Dedifferentiated amniotic fluid mesenchymal stem cell (primary cell): ENCODE results near the gene ASIC5.
"Not testable (repeated sequence)": the region's sequence is repeated elsewhere in the genome, so short reads cannot be mapped to it uniquely, and the experiment has no call there.

Experiments used
- DNase-seq: peaks from one replicate; pipeline ENCODE4 v3.0.0-alpha.2; 2016; ENCODE audit errors: extremely low spot score

ASIC5 gene, protein sequence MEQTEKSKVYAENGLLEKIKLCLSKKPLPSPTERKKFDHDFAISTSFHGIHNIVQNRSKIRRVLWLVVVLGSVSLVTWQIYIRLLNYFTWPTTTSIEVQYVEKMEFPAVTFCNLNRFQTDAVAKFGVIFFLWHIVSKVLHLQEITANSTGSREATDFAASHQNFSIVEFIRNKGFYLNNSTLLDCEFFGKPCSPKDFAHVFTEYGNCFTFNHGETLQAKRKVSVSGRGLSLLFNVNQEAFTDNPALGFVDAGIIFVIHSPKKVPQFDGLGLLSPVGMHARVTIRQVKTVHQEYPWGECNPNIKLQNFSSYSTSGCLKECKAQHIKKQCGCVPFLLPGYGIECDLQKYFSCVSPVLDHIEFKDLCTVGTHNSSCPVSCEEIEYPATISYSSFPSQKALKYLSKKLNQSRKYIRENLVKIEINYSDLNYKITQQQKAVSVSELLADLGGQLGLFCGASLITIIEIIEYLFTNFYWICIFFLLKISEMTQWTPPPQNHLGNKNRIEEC

GRCh38 chr4:155866177-155866576, at the start of gene ASIC5:
Gene ASIC5 (minus strand): TSS chr4:155866277. CDS start chr4:155866226, 51 bp downstream.
- DNase-seq, result no peak

GRCh38 chr4:155914782-155915181, 48.7 kb upstream of the ASIC5 start:
- DNase-seq, result no peak

DNA sequence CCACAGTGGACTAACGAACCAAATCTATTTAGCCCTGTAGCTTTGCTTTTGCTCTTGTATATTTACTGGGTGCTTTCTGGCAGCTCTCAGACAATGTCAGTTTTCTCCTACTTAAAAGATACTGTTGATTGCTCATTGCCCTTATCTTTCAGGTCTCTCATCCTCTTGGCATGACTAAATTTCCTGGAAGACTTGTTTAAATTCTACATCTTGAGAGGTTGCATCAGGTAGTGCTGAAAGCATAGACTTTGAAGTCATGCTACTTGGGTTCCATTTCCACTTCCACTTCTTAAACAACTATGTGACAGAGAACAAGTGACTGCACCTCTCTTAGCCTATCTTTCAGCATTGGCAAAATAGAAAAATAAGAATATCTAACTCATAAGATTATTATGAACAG, 45.8 kb upstream of the ASIC5 start:
- no peak for DNase-seq

DNA sequence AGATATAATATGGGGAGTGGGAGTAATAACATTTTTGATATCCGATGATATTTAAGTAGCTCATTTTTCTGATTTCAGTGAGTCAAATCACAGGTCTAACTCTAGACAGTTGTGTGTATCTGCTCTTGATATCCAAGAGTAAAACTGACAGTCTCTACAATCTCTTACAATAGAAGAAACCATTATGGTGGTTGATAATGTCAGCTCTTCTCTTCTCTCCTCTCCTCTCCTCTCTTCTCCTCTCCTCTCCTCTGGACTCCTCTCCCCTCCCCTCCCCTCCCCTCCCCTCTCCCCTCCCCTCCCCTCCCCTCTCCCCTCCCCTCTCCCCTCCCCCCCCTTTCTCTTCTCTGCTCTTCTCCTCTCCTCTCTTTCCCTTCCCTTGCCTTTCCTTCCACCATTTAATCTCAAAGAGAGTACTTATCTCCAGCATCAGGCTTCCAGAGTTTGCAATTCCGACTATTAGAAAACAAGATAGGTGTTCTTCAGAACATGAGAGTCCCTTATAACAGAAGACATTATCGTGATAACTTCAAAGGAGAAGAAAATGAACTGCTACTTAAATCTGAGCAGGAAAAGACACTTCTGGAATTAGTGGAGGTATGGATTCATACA, 43.6 kb upstream of the ASIC5 start:
- no peak for DNase-seq

DNA sequence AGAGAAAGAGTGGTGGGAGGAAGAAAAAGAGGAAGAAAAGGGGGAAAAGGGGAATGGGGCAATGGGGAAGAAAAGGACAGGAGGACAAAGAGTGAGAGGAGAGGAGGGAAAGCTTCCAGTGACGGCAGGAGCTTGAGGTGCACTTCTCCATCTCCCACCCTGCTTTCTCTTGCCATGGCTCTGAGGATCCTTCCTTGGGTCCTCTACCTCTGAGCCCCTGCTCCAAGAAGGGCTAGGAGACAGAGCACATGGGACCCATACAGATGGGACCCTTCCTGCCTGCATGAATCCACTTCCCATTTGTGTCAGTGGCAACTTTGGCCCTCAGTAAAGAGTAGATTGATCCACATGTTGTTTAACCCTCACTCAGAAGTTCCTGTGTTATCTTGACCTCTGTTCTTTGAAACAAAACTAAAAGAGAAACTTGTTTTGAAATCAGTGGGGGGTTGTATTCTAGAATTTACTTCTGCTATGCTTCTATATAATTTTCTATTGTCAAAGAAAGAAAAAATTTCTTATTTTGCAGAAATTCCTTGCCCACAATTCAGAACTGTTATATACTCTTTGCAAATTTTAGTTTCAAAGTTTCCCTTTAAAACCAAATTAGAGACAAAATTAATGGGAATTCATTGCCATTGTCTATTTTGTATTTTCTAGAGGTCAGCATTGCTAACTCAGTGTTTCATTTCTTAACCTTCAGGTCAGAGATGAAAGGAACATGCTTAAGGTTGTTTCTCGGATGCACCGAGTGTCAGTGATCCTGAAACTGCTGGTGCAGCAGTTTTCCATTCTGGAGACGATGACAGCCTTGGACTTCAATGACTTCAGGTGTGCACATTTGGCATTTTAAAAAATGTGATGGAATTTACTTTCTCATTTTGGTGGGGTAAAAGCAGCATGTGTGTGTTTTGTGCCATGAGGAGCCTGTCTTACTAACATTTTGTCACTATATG, 42.4 kb upstream of the ASIC5 start:
- DNase-seq, result no peak

GRCh38 chr4:155907556-155907955, 41.5 kb upstream of the ASIC5 start:
- DNase-seq, result no peak

GRCh38 chr4:155906554-155907247, 40.6 kb upstream of the ASIC5 start:
- DNase-seq, result peak; percentile 99

GRCh38 chr4:155904331-155904730, 38.3 kb upstream of the ASIC5 start:
- DNase-seq, result no peak

DNA sequence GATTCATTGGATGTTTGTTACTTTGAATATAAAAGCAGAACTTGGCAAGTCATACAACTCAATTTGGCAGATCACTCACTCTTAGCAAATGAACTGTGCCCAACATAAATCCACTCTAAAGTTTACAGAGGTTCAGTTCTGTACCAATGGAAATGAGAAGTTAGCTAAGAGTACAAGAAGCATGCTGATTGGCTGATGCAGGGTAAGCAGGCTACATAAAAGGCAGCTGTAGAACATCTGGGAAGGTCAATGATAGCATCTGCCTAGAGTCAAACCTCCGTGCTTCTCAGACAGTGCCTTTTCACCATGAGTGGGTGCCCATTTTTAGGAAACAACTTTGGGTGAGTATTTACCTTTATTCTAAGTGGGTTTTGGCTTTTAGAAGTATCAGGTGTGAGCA, 37.4 kb upstream of the ASIC5 start, which contains the start of gene TDO2:
Gene TDO2, plus strand, starts transcription at position 244 of the 400 bp plus-strand sequence. Its CDS starts 63 bp downstream, at position 307.
- no peak for DNase-seq

DNA sequence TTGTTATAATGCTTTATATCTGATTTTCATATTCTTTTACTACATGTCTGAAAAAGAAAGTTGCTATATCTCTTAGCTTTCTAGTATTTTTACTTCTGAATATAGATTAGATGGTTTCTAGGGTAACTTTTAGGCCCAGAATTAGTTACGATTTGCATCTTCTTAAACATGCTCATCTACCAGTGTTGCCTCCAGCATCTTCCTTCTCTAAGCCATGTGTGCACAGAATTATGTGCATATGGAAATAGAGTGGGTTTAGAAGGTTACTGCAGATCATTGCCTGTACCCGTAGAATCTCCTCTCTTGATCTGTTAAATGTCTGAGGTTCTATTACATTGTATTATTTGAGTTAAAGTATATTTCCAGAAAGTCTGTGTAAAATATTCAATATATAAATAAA, 34.9 kb upstream of the ASIC5 start:
- DNase-seq, result no peak

DNA sequence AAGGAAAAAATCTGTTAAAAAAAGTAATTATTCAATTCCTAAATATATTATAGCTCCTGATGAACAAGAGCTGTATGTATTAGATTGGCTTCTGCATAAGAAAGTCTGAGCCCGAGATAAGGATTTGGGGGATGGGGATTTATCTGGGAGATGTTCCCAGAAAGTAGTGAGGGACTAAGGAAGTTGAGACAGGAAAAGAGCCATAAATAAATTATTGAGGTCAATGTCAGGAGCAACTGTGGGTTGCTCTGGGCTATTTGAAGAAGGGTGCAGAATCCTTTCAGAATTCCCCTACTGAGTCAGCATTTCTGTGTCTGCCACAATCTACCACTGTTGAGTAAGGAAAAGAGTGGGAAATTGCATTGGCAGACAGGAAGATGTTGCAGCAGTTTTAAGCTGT, 34.3 kb upstream of the ASIC5 start:
- DNase-seq, result no peak

DNA sequence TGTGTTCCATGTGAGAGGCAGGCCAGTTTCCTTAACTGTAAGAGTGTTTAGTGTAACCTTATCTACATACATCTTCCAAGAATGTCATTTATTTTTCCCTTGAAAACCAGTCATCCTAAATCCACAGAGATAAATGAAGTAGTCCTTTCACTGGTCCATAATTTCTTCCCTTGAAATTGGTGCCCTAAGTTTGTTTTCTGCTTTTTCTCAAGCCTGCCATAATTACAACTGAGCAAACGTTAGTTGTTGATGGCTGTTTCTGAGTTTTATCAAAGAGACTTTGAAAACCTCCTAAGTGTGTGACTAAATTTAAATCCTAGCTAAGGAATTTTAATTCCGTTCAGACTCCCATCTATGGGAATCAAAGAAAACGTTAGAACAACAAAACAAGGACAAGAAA, 33.8 kb upstream of the ASIC5 start:
- DNase-seq, result no peak

DNA sequence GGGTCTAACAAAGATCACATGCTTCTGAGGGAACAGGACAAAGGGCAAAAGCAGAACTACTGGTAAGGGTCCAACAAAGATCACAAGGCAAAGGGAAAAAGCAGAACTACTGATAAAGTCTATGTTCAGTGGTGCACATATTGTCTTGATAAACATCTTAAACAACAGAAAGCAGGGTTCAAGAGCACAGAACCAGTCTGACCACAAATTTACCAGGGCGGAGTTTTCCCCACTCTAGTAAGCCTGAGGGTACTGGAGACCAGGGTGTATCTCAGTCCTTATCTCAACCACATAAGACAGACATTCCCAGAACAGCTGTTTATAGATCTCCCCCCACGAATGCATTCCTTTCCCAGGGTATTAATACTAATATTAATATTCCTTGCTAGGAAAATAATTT, 32.3 kb upstream of the ASIC5 start:
- DNase-seq, result not testable (repeated sequence)

GRCh38 chr4:155891058-155891457, 25.0 kb upstream of the ASIC5 start:
- no peak for DNase-seq

- no peak for DNase-seq
These were observed 23.9 kb upstream of the ASIC5 start for GRCh38 chr4:155889946-155890345.

DNA sequence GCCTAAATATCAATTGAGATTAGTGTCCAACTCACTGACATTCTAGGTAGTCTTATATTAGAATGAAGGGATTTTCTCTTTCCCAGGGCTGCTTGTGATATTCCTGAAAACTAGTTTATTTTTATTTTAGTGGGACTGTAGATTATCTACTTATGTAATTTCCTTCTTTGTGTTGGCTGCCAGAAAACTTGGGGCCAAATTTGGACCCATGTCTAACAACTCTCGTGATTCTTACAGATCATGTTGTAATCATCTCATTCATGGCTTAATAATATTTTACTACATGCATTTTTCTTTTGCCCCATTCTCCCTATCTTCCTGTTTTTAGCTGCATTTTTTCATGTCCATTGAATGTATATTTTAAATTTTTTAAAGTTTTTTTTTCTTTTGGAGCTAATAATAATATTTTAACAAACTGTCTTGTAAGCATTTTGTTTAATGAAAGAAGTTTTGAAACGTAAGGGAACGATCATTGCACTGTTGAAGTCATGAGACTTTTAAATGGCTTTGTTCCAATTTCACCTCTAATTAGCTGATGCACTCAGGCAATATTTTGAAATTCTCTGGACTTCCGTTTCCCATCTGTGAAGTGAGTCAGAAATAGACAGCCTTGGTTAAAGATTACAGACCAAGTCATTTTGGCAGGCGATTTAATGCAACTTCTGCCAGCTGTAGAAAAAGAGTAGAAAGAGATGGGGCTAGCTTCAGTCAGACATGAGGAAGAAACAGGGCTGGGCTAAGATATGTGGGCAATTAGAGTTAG, 23.1 kb upstream of the ASIC5 start:
- DNase-seq, result peak; percentile 94

DNA sequence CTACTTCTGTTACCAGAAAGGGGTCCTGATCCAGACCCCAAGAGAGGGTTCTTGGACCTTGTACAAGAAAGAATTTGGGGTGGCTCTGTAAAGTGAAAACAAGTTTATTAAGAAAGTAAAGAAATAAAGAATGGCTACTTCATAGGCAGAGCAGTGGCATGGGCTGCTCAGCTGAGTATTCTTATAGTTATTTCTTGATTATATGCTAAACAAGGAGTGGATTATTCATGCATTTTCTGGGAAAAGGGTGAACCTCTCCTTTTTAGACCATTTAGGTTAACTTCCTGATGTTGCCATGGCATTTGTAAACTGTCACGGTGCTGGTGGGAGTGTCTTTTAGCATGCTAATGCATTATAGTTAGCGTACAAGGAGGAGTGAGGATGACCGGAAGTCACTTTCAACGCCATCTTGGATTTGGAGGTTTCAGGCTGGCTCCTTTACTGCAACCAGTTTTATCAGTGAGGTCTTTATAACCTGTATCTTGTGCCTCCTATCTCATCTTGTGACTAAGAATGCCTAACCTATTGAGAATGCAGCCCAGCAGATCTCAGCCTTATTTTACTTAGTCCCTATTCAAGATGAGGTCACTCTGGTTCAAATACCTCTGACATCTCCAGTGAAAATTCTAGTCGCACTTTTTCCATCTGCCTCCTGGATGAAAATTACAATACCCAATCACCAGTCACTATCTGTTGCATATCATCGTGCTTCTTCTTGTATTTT, 21.9 kb upstream of the ASIC5 start:
- DNase-seq, result no peak

GRCh38 chr4:155887045-155887444, 21.0 kb upstream of the ASIC5 start:
- no peak for DNase-seq

- DNase-seq, result no peak
These were observed 19.6 kb upstream of the ASIC5 start for GRCh38 chr4:155885666-155886065.

DNA sequence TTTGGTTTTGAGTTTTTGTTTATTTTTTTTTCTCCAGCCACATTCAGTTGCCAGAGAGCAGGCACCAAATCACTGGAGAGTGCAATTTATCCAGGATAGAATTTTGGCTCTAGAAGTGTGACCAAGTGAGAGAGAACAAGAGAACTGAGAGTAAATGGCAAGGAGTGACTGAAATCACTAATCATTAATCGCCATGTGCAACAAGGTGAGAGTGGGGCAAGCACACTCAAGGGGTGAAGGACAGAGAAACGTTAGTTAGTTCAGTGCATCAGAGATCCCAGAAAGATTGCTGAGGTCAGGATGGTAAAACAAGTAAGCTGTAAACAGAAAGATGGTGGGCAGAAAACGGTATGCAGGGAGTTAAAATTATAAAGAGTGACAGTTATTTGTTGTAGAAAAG, 17.8 kb upstream of the ASIC5 start:
- no peak for DNase-seq
